Spleen (tissue), 7 donors: ENCODE data around the gene APOBEC3G.

ENCODE experiments used
- POLR2A ChIP-seq, 3 donors: fragments of 450-650 bp; IDR thresholded peaks; one replicate each; pipeline ENCODE4 v1.5.1; 2017; ENCODE audit warnings: antibody characterized with exemption in 3 of 3, mild to moderate bottlenecking in 1 of 3
- POLR2AphosphoS5 ChIP-seq, 3 donors: sonication (generic); formaldehyde crosslinking; IDR thresholded peaks; one replicate each; pipeline ENCODE4 v1.5.1; 2017; ENCODE audit warnings: antibody characterized with exemption in 3 of 3
- TF ChIP-seq, protein P1 (sequence below), 11 experiments: fragments of 200-600 bp in 7 of 11; fragments of 450-650 bp in 4 of 11; sonication (generic) in 4 of 11; IDR thresholded peaks in 8 of 11; conservative IDR thresholded peaks in 3 of 11; 1 replicate in 7 of 11; 2 replicates in 4 of 11; pipeline versions ENCODE4 v1.4.0 to v1.8.0; 2016 to 2021; ENCODE audit warnings: antibody characterized with exemption in 11 of 11, inconsistent platforms in 4 of 11, mild to moderate bottlenecking in 1 of 11
- donor health status: DM: no; HTN: no; CAD: no; lungs with moderate emphysema.
- donor health status: DM: no; HTN: no; CAD: no.
- donor health status: DM: no; HTN: no; CAD: no.

DNA sequence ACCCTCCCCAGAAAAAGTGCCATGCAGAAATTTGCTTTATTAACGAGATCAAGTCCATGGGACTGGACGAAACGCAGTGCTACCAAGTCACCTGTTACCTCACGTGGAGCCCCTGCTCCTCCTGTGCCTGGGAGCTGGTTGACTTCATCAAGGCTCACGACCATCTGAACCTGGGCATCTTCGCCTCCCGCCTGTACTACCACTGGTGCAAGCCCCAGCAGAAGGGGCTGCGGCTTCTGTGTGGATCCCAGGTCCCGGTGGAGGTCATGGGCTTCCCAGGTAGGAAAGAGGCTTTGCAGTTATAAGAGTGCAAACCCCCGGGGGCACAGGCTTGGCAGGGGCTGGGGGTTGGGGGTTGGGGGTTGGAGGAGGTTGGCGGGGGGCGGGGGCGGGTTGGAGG is 24.2 kb downstream of the APOBEC3G start:
- TF ChIP-seq, protein P1, sequence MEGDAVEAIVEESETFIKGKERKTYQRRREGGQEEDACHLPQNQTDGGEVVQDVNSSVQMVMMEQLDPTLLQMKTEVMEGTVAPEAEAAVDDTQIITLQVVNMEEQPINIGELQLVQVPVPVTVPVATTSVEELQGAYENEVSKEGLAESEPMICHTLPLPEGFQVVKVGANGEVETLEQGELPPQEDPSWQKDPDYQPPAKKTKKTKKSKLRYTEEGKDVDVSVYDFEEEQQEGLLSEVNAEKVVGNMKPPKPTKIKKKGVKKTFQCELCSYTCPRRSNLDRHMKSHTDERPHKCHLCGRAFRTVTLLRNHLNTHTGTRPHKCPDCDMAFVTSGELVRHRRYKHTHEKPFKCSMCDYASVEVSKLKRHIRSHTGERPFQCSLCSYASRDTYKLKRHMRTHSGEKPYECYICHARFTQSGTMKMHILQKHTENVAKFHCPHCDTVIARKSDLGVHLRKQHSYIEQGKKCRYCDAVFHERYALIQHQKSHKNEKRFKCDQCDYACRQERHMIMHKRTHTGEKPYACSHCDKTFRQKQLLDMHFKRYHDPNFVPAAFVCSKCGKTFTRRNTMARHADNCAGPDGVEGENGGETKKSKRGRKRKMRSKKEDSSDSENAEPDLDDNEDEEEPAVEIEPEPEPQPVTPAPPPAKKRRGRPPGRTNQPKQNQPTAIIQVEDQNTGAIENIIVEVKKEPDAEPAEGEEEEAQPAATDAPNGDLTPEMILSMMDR (IDR thresholded peaks at IDR 0.05 in 8 of 11, conservative IDR thresholded peaks at IDR 0.05 in 3 of 11) = no peak
- no peak for TF ChIP-seq POLR2A (IDR thresholded peaks at IDR 0.05)
- no peak for TF ChIP-seq POLR2AphosphoS5 (IDR thresholded peaks at IDR 0.05)
